Astrocyte (in vitro differentiated cells and primary cell): ENCODE measurements around the gene DYNLT2. TPM values are rescaled to one million over a fixed set of nuclear protein-coding genes. Genes with fewer than 3 reads are reported as not detected.

Source experiments
- DNase-seq: peaks from one replicate; pipeline ENCODE4 v3.0.0-alpha.2; 2010; ENCODE audit warnings: low read depth
- FAIRE-seq: peaks from 2 replicates; lab custom pipeline; 2011; peaks lifted over from hg19 to GRCh38; lab: Jason Lieb, UNC
- H2AFZ ChIP-seq: 2 replicates; pipeline ENCODE4 v1.6.0; 2012; ENCODE audit warnings: low read depth, low read length, inconsistent platforms
- H3K27ac ChIP-seq: 2 replicates; pipeline ENCODE4 v1.5.1; 2011; ENCODE audit warnings: low read depth, low read length, inconsistent platforms
- H3K27me3 ChIP-seq: 2 replicates; pipeline ENCODE4 v1.6.0; 2011; ENCODE audit warnings: low read length, inconsistent platforms; ENCODE audit not compliant: insufficient read depth
- H3K36me3 ChIP-seq: 2 replicates; pipeline ENCODE4 v1.5.1; 2011; ENCODE audit warnings: low read length, inconsistent platforms; ENCODE audit not compliant: insufficient read depth
- H3K4me1 ChIP-seq: 2 replicates; pipeline ENCODE4 v1.5.1; 2011; ENCODE audit warnings: low read length, inconsistent platforms; ENCODE audit not compliant: insufficient read depth
- H3K4me2 ChIP-seq: 2 replicates; pipeline ENCODE4 v1.6.0; 2012; ENCODE audit warnings: low read length, inconsistent platforms
- H3K4me3 ChIP-seq: 2 replicates; pipeline ENCODE4 v1.5.1; 2011; ENCODE audit warnings: low read depth, mild to moderate bottlenecking, low read length, inconsistent platforms; ENCODE audit not compliant: insufficient read depth
- H3K79me2 ChIP-seq: 2 replicates; pipeline ENCODE4 v1.6.0; 2012; ENCODE audit warnings: mild to moderate bottlenecking, low read length, inconsistent platforms; ENCODE audit not compliant: insufficient read depth
- H3K9ac ChIP-seq: 2 replicates; pipeline ENCODE4 v1.6.0; 2012; ENCODE audit warnings: mild to moderate bottlenecking, low read length, inconsistent platforms
- H3K9me3 ChIP-seq: 2 replicates; pipeline ENCODE4 v1.5.1; 2012; ENCODE audit warnings: low read depth, mild to moderate bottlenecking, low read length, inconsistent platforms; ENCODE audit not compliant: insufficient read depth
- H4K20me1 ChIP-seq: 2 replicates; pipeline ENCODE4 v1.6.0; 2012; ENCODE audit warnings: low read length, inconsistent platforms; ENCODE audit not compliant: insufficient read depth
- H3K27ac Mint-ChIP-seq: one replicate; pipeline ENCODE4 v1.8.0; 2021; ENCODE audit warnings: mild to moderate bottlenecking, mixed read lengths; ENCODE audit not compliant: unreplicated experiment
- H3K27me3 Mint-ChIP-seq: one replicate; pipeline ENCODE4 v1.8.0; 2021; ENCODE audit warnings: low read depth, mixed read lengths; ENCODE audit not compliant: unreplicated experiment
- H3K36me3 Mint-ChIP-seq: one replicate; pipeline ENCODE4 v1.8.0; 2021; ENCODE audit warnings: low read depth, mixed read lengths; ENCODE audit not compliant: unreplicated experiment
- H3K4me1 Mint-ChIP-seq: one replicate; pipeline ENCODE4 v1.8.0; 2021; ENCODE audit warnings: low read depth, mixed read lengths; ENCODE audit not compliant: unreplicated experiment
- H3K4me3 Mint-ChIP-seq: one replicate; pipeline ENCODE4 v1.8.0; 2021; ENCODE audit warnings: mild to moderate bottlenecking, moderate library complexity, mixed read lengths; ENCODE audit not compliant: unreplicated experiment
- H3K9me3 Mint-ChIP-seq: one replicate; pipeline ENCODE4 v1.8.0; 2021; ENCODE audit warnings: mild to moderate bottlenecking, mixed read lengths; ENCODE audit not compliant: unreplicated experiment
- EZH2 ChIP-seq: IDR thresholded peaks from 2 replicates; pipeline ENCODE4 v1.6.1; 2012; ENCODE audit warnings: mild to moderate bottlenecking, low read length, inconsistent platforms; ENCODE audit not compliant: insufficient read depth
- total RNA-seq: library from RNA; stranded (reverse); gene quantifications from 2 replicates; pipeline ENCODE4 v1.2.1, GENCODE V29; 2021
- TF ChIP-seq, protein P1 (sequence below): IDR thresholded peaks from 2 replicates; pipeline ENCODE4 v1.5.1; 2011; ENCODE audit warnings: low read depth, mild to moderate bottlenecking, inconsistent platforms, low read length, moderate library complexity; ENCODE audit not compliant: insufficient read depth

Gene DYNLT2
- total RNA-seq, 1 donor from 2014 or later: 1.0 TPM

GRCh38 chr6:169723200-169723909, 28.0 kb downstream of the DYNLT2 start:
- Histone ChIP-seq H3K4me3 (peak overlapping the region; percentile 86), H3K36me3 (no peaks in the 10 kb centered on the region), H3K79me2 (peaks cover 30% of the 10 kb centered on the region), H3K9ac (peak overlapping the region; percentile 84), H3K4me2 (peak overlapping the region; percentile 96), H3K27me3 (no peaks in the 10 kb centered on the region), H2AFZ (peak overlapping the region; percentile 72), H4K20me1 (peaks cover 28% of the 10 kb centered on the region), H3K27ac (peak overlapping the region; percentile 73), H3K4me1 (peaks cover 31% of the 10 kb centered on the region), H3K9me3 (no peaks in the 10 kb centered on the region)
- Mint-ChIP-seq H3K9me3 (no peaks in the 10 kb centered on the region), H3K27me3 (peaks cover 2% of the 10 kb centered on the region), H3K36me3 (no peaks in the 10 kb centered on the region), H3K4me1 (peaks cover 11% of the 10 kb centered on the region), H3K4me3 (peak overlapping the region; percentile 93), H3K27ac (peak overlapping the region; percentile 65)
- DNase-seq (peak; percentile 73), FAIRE-seq (no peak)
- TF ChIP-seq, protein P1, sequence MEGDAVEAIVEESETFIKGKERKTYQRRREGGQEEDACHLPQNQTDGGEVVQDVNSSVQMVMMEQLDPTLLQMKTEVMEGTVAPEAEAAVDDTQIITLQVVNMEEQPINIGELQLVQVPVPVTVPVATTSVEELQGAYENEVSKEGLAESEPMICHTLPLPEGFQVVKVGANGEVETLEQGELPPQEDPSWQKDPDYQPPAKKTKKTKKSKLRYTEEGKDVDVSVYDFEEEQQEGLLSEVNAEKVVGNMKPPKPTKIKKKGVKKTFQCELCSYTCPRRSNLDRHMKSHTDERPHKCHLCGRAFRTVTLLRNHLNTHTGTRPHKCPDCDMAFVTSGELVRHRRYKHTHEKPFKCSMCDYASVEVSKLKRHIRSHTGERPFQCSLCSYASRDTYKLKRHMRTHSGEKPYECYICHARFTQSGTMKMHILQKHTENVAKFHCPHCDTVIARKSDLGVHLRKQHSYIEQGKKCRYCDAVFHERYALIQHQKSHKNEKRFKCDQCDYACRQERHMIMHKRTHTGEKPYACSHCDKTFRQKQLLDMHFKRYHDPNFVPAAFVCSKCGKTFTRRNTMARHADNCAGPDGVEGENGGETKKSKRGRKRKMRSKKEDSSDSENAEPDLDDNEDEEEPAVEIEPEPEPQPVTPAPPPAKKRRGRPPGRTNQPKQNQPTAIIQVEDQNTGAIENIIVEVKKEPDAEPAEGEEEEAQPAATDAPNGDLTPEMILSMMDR: no peak
- TF ChIP-seq EZH2: no peak

GRCh38 chr6:169722362-169723199, 28.8 kb downstream of the DYNLT2 start:
- Histone ChIP-seq H3K4me3 (peak overlapping the region; percentile 86), H3K27me3 (no peaks in the 10 kb centered on the region), H3K9ac (peak overlapping the region; percentile 84), H2AFZ (peak overlapping the region; percentile 72), H3K4me1 (peaks cover 31% of the 10 kb centered on the region), H3K79me2 (peaks cover 35% of the 10 kb centered on the region), H3K27ac (peak overlapping the region; percentile 73), H3K9me3 (no peaks in the 10 kb centered on the region), H3K36me3 (no peaks in the 10 kb centered on the region), H3K4me2 (peak overlapping the region; percentile 96), H4K20me1 (peaks cover 28% of the 10 kb centered on the region)
- H3K4me3 Mint-ChIP-seq: peak overlapping the region; percentile 93
- TF ChIP-seq EZH2: no peak
- TF ChIP-seq, protein P1: no peak
- no peaks in the 10 kb centered on the region for H3K36me3 Mint-ChIP-seq
- peaks cover 2% of the 10 kb centered on the region for H3K27me3 Mint-ChIP-seq
- peak overlapping the region; percentile 65 for H3K27ac Mint-ChIP-seq
- H3K9me3 Mint-ChIP-seq: no peaks in the 10 kb centered on the region
- DNase-seq: peak; percentile 85
- peaks cover 8% of the 10 kb centered on the region for H3K4me1 Mint-ChIP-seq
- peak; percentile 41 for FAIRE-seq
